Pancreas (tissue), 10 donors: Measurements from ENCODE around the gene ETV2. TPM values are rescaled to one million over a fixed set of nuclear protein-coding genes. Genes with fewer than 3 reads are reported as not detected.
"Not testable (repeated sequence)": the region's sequence is repeated elsewhere in the genome, so short reads cannot be mapped to it uniquely, and the experiment has no call there.

ENCODE experiments used
- ATAC-seq, 4 donors: fragments of 200-7000 bp; cut with Tn5 transposase; one replicate each; pipeline versions ENCODE4 v1.8.0 to v1.9.1; 2020; ENCODE audit warnings: mild to moderate bottlenecking in 4 of 4, moderate library complexity in 4 of 4
- DNase-seq, 6 donors: peaks; one replicate each; pipeline ENCODE4 v3.0.0-alpha.2; 2020
- FAIRE-seq: peaks from 2 replicates; lab custom pipeline; 2012; peaks lifted over from hg19 to GRCh38; lab: Jason Lieb, UNC
- H3K27ac ChIP-seq, 4 donors: fragments of 200-600 bp; sonication (generic); 1 replicate in 3 of 4; 2 replicates in 1 of 4; pipeline versions ENCODE4 v1.5.0 to v1.8.0; 2020
- H3K27me3 ChIP-seq, 4 donors: fragments of 200-600 bp; one replicate each; pipeline ENCODE4 v1.8.0; 2021
- H3K36me3 ChIP-seq, 3 donors: fragments of 200-600 bp; sonication (generic) in 1 of 3; one replicate each; pipeline versions ENCODE4 v1.5.0 to v1.8.0; 2020 to 2021
- H3K4me1 ChIP-seq, 3 donors: fragments of 200-600 bp; one replicate each; pipeline ENCODE4 v1.8.0; 2021
- H3K4me3 ChIP-seq, 4 donors: fragments of 200-600 bp; sonication (generic) in 2 of 4; one replicate each; pipeline versions ENCODE4 v1.5.0 to v1.8.0; 2020 to 2021
- H3K9me3 ChIP-seq, 4 donors: fragments of 200-600 bp; one replicate each; pipeline ENCODE4 v1.8.0; 2021
- CTCF ChIP-seq, 4 donors: fragments of 200-600 bp; sonication (generic) in 3 of 4; IDR thresholded peaks; one replicate each; pipeline versions ENCODE4 v1.5.0 to v1.8.0; 2021; ENCODE audit warnings: antibody characterized with exemption in 4 of 4
- WGBS, 2 donors: extraction: QIAGEN DNeasy Blood & Tissue Kit; methylation state at CpG; one replicate each; pipeline ENCODE4 v1.1.7; 2013; 5-methylcytosine and 5-hydroxymethylcytosine counted together
- intact Hi-C, 3 donors: fragments of 100-400 bp; cut with DNase I; formaldehyde crosslinking; loops; one replicate each; pipeline versions ENCODE4 v1.11.1 to v1.14.2; 2022
- polyA plus RNA-seq, 2 donors: library from polyadenylated mRNA; stranded (reverse); fragments of 200-250 nt; gene quantifications; one replicate each; pipeline ENCODE4 v1.2.3, GENCODE V29; 2013
- total RNA-seq, 6 donors: library from RNA; stranded (reverse); fragmentation: NEBNext Ultra II Directional in 4 of 6; extraction: Animal tissue kit (Norgen Biotek cat#: 25700) in 4 of 6; gene quantifications; one replicate each; pipeline versions ENCODE4 v1.2.1 to v1.2.4, GENCODE V29; 2021 to 2023
- donor health status: healthy with polysubstance abuse.
- donor health status: DM: no; HTN: no; CAD: no; lungs with moderate emphysema.
- donor health status: DM: no; HTN: no; CAD: no.
- donor health status: control.
- donor health status: control.
- donor health status: Bipolar disorder and iron deficiency.
- donor health status: DM: yes; HTN: yes; CAD: no.
- donor health status: DM: no; HTN: no; CAD: no.
- donor health status: DM: no; HTN: no; CAD: no.
- donor health status: DM: yes; HTN: yes; CAD: no.

ETV2 gene
- total and polyA plus RNA-seq, 8 donors: 0.32 to 4.1 (median 1.2) TPM

- H3K9me3 ChIP-seq: no peaks in the 10 kb centered on the region
- FAIRE-seq (no peak), ATAC-seq (no peak), DNase-seq (no peak)
- WGBS, 2 donors: 84 to 86% methylated on average over 3 of the region's 3 CpGs
- no peaks in the 10 kb centered on the region for H3K27me3 ChIP-seq
- H3K4me1 ChIP-seq: no peaks in the 10 kb centered on the region
- no peak for TF ChIP-seq CTCF (IDR thresholded peaks at IDR 0.05)
- H3K36me3 ChIP-seq: no peaks in the 10 kb centered on the region
- intact Hi-C loops: no loop called here
- no peak overlapping the region for H3K4me3 ChIP-seq
- H3K27ac ChIP-seq: no peak overlapping the region
Measured at GRCh38 chr19:35601971-35602370, 39.6 kb upstream of the ETV2 start.

- H3K4me1 ChIP-seq, H3K27ac ChIP-seq, FAIRE-seq, H3K4me3 ChIP-seq, ATAC-seq, DNase-seq, intact Hi-C loops, H3K27me3 ChIP-seq, H3K9me3 ChIP-seq, H3K36me3 ChIP-seq: not testable (repeated sequence)
- 77 to 85% methylated on average over 4 of the region's 4 CpGs for WGBS, 2 donors
Measured at GRCh38 chr19:35604436-35604835, 37.1 kb upstream of the ETV2 start.

GRCh38 chr19:35607170-35607569 lies 34.4 kb upstream of the ETV2 start:
- H3K27me3 ChIP-seq, H3K4me3 ChIP-seq, H3K27ac ChIP-seq, H3K36me3 ChIP-seq, H3K4me1 ChIP-seq, ATAC-seq, DNase-seq, FAIRE-seq, H3K9me3 ChIP-seq, intact Hi-C loops: not testable (repeated sequence)
- WGBS, 2 donors: 78 to 82% methylated on average over 8 of the region's 8 CpGs

GRCh38 chr19:35607661-35608060 lies 33.9 kb upstream of the ETV2 start:
- 68 to 77% methylated on average over 3 of the region's 3 CpGs for WGBS, 2 donors
- DNase-seq: no peak
- intact Hi-C loops: no loop called here
- Histone ChIP-seq H3K9me3 (no peaks in the 10 kb centered on the region), H3K4me3 (no peak overlapping the region), H3K4me1 (peaks cover 0 to 6% (median 3%) of the 10 kb centered on the region in 3 donors), H3K27ac (no peak overlapping the region), H3K27me3 (no peaks in the 10 kb centered on the region), H3K36me3 (no peaks in the 10 kb centered on the region)
- no peak for ATAC-seq
- no peak for TF ChIP-seq CTCF (IDR thresholded peaks at IDR 0.05)
- no peak for FAIRE-seq

GRCh38 chr19:35608251-35608650 lies 33.3 kb upstream of the ETV2 start:
- Histone ChIP-seq H3K4me1 (peaks cover 0 to 7% (median 6%) of the 10 kb centered on the region in 3 donors), H3K27ac (no peak overlapping the region), H3K27me3 (no peaks in the 10 kb centered on the region), H3K4me3 (no peak overlapping the region), H3K36me3 (no peaks in the 10 kb centered on the region), H3K9me3 (no peaks in the 10 kb centered on the region)
- intact Hi-C loops: no loop called here
- no peak for DNase-seq
- WGBS, 2 donors: 71 to 84% methylated on average over 2 of the region's 2 CpGs
- no peak for ATAC-seq
- no peak for FAIRE-seq
- TF ChIP-seq CTCF (IDR thresholded peaks at IDR 0.05): no peak

- H3K9me3 ChIP-seq: no peaks in the 10 kb centered on the region
- no peak for TF ChIP-seq CTCF (IDR thresholded peaks at IDR 0.05)
- H3K4me1 ChIP-seq: peaks cover 0 to 7% (median 6%) of the 10 kb centered on the region in 3 donors
- no peak for DNase-seq
- intact Hi-C loops: no loop called here
- 60 to 74% methylated on average over 6 of the region's 6 CpGs for WGBS, 2 donors
- no peak overlapping the region for H3K27ac ChIP-seq
- H3K36me3 ChIP-seq: no peaks in the 10 kb centered on the region
- H3K4me3 ChIP-seq: no peak overlapping the region
- ATAC-seq: no peak
- no peak for FAIRE-seq
- H3K27me3 ChIP-seq: no peaks in the 10 kb centered on the region
Measured at GRCh38 chr19:35609851-35610353, 31.6 kb upstream of the ETV2 start.
